HEK293 (cell line): Measurements from ENCODE around the gene SARS1.

Source experiments
- CTCF ChIP-seq: fragments of 450-650 bp; formaldehyde crosslinking; IDR thresholded peaks from 2 replicates; pipeline ENCODE4 v1.5.1; 2016; ENCODE audit warnings: missing biosample characterization, missing genetic modification characterization
- GLI4 ChIP-seq: fragments of 450-650 bp; formaldehyde crosslinking; IDR thresholded peaks from 2 replicates; pipeline ENCODE4 v1.5.1; 2016; ENCODE audit warnings: missing biosample characterization, missing genetic modification characterization
- HOXC10 ChIP-seq: sonication (generic); formaldehyde crosslinking; IDR thresholded peaks from 2 replicates; pipeline ENCODE4 v1.8.1; 2023; ENCODE audit warnings: mild to moderate bottlenecking, missing genetic modification reagents
- KLF16 ChIP-seq: fragments of 450-650 bp; formaldehyde crosslinking; IDR thresholded peaks from 2 replicates; pipeline ENCODE4 v1.5.1; 2017; ENCODE audit warnings: missing biosample characterization, missing genetic modification characterization
- MZF1 ChIP-seq: fragments of 450-650 bp; formaldehyde crosslinking; IDR thresholded peaks from 2 replicates; pipeline ENCODE4 v1.5.1; 2017; ENCODE audit warnings: missing biosample characterization, missing genetic modification characterization, borderline replicate concordance
- OVOL3 ChIP-seq: fragments of 450-650 bp; formaldehyde crosslinking; IDR thresholded peaks from 2 replicates; pipeline ENCODE4 v1.5.1; 2016; ENCODE audit warnings: missing biosample characterization, missing genetic modification characterization
- PRDM2 ChIP-seq: fragments of 450-650 bp; formaldehyde crosslinking; IDR thresholded peaks from 2 replicates; pipeline ENCODE4 v1.5.1; 2016; ENCODE audit warnings: missing biosample characterization, missing genetic modification characterization, borderline replicate concordance
- PRDM4 ChIP-seq: fragments of 450-650 bp; formaldehyde crosslinking; IDR thresholded peaks from 2 replicates; pipeline ENCODE4 v1.5.1; 2017; ENCODE audit warnings: missing biosample characterization, missing genetic modification characterization
- ZBTB7A ChIP-seq: fragments of 450-650 bp; formaldehyde crosslinking; IDR thresholded peaks from 2 replicates; pipeline ENCODE4 v1.5.1; 2016; ENCODE audit warnings: low read depth, missing biosample characterization, missing genetic modification characterization
- ZNF140 ChIP-seq: fragments of 450-650 bp; formaldehyde crosslinking; IDR thresholded peaks from 2 replicates; pipeline ENCODE4 v1.5.1; 2016; ENCODE audit warnings: missing biosample characterization, missing genetic modification characterization
- ZNF335 ChIP-seq: fragments of 450-650 bp; formaldehyde crosslinking; conservative IDR thresholded peaks from 2 replicates; pipeline ENCODE4 v1.5.1; 2016; ENCODE audit warnings: missing biosample characterization, missing genetic modification characterization
- TF ChIP-seq, protein P1 (sequence below): sonication (generic); formaldehyde crosslinking; IDR thresholded peaks from 2 replicates; pipeline ENCODE4 v1.8.1; 2022; ENCODE audit warnings: mild to moderate bottlenecking, moderate library complexity, missing genetic modification reagents
- TF ChIP-seq, protein P2 (sequence below): fragments of 450-650 bp; formaldehyde crosslinking; IDR thresholded peaks from 2 replicates; pipeline ENCODE4 v1.5.1; 2016; ENCODE audit warnings: missing biosample characterization, missing genetic modification characterization

GRCh38 chr1:109256085-109256484 is 42.4 kb downstream of the SARS1 start:
- TF ChIP-seq CTCF (tag by site-specific recombination): no peak
- TF ChIP-seq GLI4 (tag by site-specific recombination): no peak
- TF ChIP-seq MZF1 (tag by site-specific recombination): no peak
- no peak for TF ChIP-seq KLF16 (tag by site-specific recombination)
- no peak for TF ChIP-seq ZBTB7A (tag by site-specific recombination)
- TF ChIP-seq, protein P1, sequence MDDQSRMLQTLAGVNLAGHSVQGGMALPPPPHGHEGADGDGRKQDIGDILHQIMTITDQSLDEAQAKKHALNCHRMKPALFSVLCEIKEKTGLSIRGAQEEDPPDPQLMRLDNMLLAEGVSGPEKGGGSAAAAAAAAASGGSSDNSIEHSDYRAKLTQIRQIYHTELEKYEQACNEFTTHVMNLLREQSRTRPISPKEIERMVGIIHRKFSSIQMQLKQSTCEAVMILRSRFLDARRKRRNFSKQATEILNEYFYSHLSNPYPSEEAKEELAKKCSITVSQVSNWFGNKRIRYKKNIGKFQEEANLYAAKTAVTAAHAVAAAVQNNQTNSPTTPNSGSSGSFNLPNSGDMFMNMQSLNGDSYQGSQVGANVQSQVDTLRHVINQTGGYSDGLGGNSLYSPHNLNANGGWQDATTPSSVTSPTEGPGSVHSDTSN (CRISPR knock-in tag): no peak
- no peak for TF ChIP-seq PRDM2 (tag by site-specific recombination)
- TF ChIP-seq OVOL3: no peak
- TF ChIP-seq ZNF140: no peak
- no peak for TF ChIP-seq ZNF335 (tag by site-specific recombination)
- TF ChIP-seq, protein P2, sequence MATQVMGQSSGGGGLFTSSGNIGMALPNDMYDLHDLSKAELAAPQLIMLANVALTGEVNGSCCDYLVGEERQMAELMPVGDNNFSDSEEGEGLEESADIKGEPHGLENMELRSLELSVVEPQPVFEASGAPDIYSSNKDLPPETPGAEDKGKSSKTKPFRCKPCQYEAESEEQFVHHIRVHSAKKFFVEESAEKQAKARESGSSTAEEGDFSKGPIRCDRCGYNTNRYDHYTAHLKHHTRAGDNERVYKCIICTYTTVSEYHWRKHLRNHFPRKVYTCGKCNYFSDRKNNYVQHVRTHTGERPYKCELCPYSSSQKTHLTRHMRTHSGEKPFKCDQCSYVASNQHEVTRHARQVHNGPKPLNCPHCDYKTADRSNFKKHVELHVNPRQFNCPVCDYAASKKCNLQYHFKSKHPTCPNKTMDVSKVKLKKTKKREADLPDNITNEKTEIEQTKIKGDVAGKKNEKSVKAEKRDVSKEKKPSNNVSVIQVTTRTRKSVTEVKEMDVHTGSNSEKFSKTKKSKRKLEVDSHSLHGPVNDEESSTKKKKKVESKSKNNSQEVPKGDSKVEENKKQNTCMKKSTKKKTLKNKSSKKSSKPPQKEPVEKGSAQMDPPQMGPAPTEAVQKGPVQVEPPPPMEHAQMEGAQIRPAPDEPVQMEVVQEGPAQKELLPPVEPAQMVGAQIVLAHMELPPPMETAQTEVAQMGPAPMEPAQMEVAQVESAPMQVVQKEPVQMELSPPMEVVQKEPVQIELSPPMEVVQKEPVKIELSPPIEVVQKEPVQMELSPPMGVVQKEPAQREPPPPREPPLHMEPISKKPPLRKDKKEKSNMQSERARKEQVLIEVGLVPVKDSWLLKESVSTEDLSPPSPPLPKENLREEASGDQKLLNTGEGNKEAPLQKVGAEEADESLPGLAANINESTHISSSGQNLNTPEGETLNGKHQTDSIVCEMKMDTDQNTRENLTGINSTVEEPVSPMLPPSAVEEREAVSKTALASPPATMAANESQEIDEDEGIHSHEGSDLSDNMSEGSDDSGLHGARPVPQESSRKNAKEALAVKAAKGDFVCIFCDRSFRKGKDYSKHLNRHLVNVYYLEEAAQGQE (tag by site-specific recombination): no peak
- TF ChIP-seq PRDM4: no peak
- TF ChIP-seq HOXC10 (CRISPR knock-in tag): no peak
